Germinal center (tissue), 1 donor: ENCODE results near the gene NXPH3.

Experiments used
- DNase-seq: peaks from one replicate; pipeline ENCODE4 v3.0.0; 2012; ENCODE audit warnings: mixed read lengths, low spot score

The NXPH3 gene

GRCh38 chr17:49629447-49629846, 53.8 kb downstream of the NXPH3 start:
- DNase-seq: no peak

GRCh38 chr17:49630113-49630900, 54.6 kb downstream of the NXPH3 start:
- no peak for DNase-seq

GRCh38 chr17:49631496-49631895, 55.8 kb downstream of the NXPH3 start:
- no peak for DNase-seq
